Measurements from ENCODE around the gene NUP85.
A peak's percentile ranks its signal among the peaks of the same experiment; 100 is the strongest.

The NUP85 gene

DNA sequence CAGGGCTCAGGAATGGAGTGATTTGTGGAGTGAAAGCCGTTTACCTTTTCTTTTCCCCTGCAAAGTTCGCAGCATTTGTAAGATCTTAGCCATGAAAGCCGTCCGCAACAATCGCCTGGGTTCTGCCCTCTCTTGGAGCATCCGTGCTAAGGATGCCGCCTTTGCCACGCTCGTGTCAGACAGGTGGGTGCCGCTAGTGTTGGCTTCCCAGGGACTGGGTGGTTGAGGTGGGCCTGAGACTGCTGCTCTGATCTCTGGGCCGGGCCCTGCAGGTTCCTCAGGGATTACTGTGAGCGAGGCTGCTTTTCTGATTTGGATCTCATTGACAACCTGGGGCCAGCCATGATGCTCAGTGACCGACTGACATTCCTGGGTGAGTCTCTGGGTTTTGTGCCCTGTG is 27.3 kb downstream of the NUP85 start:
- TF ChIP-seq, protein P1, sequence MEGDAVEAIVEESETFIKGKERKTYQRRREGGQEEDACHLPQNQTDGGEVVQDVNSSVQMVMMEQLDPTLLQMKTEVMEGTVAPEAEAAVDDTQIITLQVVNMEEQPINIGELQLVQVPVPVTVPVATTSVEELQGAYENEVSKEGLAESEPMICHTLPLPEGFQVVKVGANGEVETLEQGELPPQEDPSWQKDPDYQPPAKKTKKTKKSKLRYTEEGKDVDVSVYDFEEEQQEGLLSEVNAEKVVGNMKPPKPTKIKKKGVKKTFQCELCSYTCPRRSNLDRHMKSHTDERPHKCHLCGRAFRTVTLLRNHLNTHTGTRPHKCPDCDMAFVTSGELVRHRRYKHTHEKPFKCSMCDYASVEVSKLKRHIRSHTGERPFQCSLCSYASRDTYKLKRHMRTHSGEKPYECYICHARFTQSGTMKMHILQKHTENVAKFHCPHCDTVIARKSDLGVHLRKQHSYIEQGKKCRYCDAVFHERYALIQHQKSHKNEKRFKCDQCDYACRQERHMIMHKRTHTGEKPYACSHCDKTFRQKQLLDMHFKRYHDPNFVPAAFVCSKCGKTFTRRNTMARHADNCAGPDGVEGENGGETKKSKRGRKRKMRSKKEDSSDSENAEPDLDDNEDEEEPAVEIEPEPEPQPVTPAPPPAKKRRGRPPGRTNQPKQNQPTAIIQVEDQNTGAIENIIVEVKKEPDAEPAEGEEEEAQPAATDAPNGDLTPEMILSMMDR (IDR thresholded peaks at IDR 0.05), result no peak

DNA sequence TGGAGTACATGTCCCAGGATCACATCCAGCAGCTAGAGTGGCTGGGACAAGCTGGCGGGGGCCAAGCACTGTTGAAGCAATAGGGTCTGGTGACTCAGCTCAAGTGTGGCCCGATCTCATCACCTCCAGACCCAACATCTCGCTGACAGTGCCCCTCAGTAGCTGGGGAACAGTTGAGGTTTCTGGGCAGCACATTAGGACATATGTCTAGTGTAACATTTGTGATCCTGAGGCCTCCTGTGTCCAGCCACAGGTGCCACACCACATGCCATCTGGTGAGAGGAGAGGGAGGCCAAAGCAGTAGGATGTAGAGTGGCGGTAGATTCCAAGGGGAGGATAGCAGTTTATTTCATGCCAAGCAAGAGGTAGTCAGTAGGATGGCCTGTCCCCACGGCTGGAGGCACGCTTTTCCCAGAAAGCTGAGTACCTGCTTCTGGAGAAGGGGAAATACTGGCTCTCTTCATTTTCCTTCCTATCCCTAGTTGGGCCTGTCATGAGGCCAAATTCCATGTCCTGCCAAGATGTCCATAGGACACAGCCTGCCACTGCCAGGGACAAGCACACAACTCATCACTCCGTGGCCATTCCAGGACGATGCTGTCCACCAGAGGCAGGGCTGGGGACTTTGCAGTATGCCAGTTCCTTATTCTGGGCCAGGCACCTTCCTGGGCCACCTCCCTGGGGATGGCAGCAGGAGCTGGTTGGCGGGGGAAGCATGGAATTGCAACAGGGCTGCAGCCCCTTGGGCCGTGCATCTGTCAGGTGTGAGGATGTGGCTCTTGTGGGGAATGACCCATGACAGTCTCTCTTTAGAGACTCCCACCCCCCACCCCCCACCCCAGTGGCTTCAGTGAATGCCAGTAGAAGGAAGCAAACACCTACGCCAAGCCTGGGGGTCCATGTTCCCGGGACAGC is 31.9 kb downstream of the NUP85 start:
- TF ChIP-seq, protein P1 (IDR thresholded peaks at IDR 0.05), result no peak

DNA sequence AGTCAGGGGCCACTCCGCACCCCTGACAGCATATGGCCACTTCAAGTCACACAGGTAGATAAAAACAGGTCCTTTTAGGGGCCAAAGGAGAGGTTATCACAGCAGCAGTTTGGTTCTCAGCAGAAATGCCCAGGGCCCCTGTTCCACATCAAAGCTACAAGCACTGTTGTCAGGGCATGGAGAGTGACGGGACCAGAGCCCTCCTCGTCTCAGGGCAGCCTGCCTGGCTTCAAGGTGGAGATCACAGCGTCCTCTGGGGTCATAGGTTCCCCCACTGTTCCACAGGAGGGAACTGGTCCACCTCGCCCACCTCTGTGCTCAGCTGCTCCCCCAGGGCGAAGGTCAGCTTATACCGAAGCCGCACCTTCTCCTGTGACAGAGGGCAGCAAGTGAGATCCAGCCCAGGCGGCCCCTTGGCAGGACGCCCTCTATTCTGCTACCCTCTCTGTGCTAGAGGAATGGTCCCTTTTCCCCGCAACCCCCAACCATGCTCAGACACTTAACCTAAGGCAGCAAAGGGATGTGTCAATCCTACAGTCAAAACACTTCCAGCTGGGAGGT is 32.6 kb downstream of the NUP85 start:
- TF ChIP-seq, protein P1 (IDR thresholded peaks at IDR 0.05), result no peak

DNA sequence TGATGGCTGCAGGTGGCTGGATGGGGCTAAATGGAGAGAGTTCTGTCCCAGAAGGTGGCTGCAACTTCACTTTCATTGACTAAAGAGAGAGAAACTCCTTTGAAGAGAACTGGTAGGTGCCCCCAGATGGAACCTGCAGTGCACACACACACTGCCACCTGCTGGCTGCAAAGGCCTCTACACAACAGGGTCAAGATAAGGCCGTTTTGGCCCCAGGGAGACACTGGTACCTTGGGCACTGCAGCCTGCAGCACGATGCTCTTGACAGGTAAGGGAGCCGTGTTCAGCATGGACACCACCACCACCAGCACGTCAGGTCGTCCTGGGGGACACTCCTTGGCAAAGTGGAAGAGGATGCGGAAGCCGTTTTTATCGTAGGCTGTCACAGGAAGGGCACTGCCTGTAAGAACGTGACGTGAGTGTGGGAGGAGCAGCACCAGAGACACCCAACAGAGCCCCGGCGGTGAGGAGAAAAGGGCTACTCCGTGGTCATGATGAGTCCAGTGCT is 33.3 kb downstream of the NUP85 start:
- TF ChIP-seq, protein P1 (IDR thresholded peaks at IDR 0.05), result peak; percentile 96

DNA sequence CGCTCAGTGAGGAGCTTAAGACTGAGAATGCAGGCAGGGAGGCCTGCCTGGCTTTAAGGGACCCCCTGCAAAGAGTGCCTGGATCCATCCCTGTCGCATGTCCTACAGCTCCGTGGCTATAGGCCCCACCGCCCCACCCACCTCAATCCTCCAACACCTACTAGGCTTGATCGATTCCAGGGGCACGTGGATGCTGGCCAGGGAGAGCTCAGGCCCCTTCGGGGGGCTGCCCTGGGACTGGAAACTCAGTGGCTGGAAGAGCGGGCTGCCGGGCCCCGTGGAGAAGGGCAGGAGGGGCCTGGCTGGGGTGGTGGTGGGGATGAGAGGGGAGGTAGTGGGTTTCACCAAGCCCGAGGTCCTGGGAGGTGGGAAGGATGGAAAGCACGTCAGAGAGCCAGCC is 33.7 kb downstream of the NUP85 start:
- TF ChIP-seq, protein P1 (IDR thresholded peaks at IDR 0.05), result no peak

DNA sequence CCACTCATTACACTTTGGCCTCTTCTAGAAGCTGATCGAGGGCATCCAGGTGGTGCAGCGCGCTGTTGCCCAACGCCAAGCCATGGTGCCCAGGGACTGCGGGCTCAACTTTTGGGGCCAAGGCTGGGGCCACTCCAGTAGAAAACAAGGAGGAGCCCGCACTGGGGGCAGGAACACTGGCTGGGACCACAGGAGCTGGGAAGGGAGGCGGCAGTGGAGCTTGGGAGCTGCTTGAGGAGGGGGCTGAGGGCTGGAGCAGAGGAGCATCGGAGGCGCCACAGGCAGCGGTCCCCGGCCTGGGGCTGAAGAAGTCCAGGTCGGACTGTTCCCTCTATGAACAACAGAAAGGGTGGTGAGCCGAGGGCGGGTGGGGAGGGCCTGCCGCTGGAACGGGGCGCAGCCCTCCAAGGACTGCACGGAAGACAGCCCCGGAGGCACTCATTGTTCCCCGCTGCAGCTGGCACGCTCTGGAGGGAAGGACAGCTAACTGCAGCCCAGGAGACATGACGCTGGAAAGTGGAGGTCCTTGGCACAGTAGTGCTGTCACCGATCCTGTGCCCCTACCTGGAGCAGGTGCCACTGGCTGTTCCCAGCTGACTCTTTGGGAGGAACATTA is 34.4 kb downstream of the NUP85 start:
- TF ChIP-seq, protein P1 (IDR thresholded peaks at IDR 0.05), result no peak

DNA sequence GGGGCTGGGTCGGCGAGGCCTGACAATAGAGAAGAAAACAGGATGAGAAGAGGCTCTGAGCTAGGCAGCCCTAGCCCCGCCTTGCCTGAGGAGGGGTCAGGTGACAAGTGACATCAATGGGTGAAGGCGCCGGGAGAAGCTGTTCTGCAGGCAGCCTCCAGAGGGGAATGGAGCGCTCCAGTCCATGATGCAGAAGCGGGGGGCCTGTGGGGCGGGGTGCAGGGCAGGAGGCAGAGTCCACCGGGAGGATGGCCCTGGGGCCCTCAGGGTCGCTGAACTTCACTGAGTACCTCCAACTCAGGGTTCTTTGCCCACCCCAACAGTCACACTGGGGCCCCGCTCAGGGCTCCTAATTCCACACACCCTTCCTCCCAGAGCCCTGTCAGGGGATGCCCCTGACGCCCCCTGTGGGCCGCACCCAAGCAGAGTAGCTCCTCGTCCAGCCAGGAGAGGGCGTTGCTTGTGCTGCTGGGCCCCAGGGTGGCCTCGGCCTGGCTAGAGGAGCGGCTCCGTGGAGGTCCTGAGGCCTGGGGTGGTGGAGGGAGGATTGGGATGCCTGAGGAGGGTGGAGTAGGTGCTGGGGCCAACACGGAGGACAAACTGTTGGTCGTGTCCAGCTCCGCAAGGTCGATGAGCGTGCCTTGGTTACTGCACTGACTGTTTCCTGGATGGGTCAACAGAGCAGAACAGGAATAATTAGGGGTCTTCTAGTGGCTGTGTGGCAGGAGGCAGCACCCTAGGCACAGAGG is 35.1 kb downstream of the NUP85 start:
- TF ChIP-seq, protein P1 (IDR thresholded peaks at IDR 0.05), result peak; percentile 61

All from LNCAP (cell line).